Central memory CD8-positive, alpha-beta T cell (primary cell): ENCODE measurements around the gene STK24.

ENCODE experiments used
- ATAC-seq: fragments of 150-1000 bp; cut with Tn5 transposase; replicated peaks from 2 replicates; pipeline ENCODE4 v1.10.0; 2022; ENCODE audit warnings: mild to moderate bottlenecking, moderate FRiP score, moderate number of reproducible peaks; ENCODE audit not compliant: poor library complexity, severe bottlenecking; ENCODE audit errors: extremely low read depth
- DNase-seq, 2 donors: peaks; one replicate each; pipeline ENCODE4 v3.0.0; 2021; ENCODE audit warnings: low spot score in 2 of 2
- H3K27ac Mint-ChIP-seq: one replicate; pipeline ENCODE4 v1.8.0; 2022; ENCODE audit warnings: low read depth, mild to moderate bottlenecking, moderate library complexity, mixed read lengths
- H3K27me3 Mint-ChIP-seq: one replicate; pipeline ENCODE4 v1.8.0; 2022; ENCODE audit warnings: mixed read lengths
- H3K36me3 Mint-ChIP-seq: one replicate; pipeline ENCODE4 v1.8.0; 2022; ENCODE audit warnings: mild to moderate bottlenecking, moderate library complexity, mixed read lengths; ENCODE audit not compliant: insufficient read depth
- H3K4me1 Mint-ChIP-seq: one replicate; pipeline ENCODE4 v1.8.0; 2022; ENCODE audit warnings: mixed read lengths
- H3K4me3 Mint-ChIP-seq: one replicate; pipeline ENCODE4 v1.8.0; 2022; ENCODE audit warnings: mild to moderate bottlenecking, moderate library complexity, mixed read lengths
- H3K9me3 Mint-ChIP-seq: one replicate; pipeline ENCODE4 v1.8.0; 2022; ENCODE audit warnings: mixed read lengths

STK24 gene

DNA sequence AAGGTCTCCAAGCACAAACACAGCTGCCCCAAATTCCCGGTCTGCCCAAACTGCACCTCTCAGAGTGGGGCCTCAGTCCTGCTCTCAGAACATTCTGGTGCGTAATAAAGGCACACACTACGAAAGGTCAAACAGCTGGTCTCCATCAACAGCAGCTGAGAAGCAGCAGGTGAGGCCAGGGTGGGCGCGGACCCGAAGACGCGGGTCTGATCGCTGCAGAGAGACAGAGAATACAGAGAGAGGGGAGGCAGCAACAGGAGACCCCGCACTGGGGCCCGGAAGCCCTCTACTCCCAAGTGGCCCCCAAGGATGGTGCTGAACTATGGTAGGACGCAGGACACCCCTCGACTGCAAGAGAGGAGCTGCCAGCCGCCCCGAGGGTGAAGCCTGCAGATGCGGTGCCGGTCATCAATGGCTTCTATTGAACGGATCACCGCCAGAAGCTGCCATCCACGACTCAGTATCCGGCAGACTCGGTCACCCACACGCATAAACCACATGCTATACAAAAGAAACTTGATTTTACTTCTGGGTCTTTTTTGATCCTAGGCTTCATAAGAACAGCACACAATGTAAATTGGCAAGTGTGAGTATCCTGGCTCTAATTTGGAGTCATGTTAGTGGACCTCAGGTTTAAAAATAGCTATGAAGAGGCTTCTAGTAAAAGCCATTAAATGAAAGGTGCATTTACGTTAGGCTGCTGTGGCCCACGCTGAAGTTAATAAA is 33.4 kb downstream of the STK24 start:
- Mint-ChIP-seq H3K4me3 (peak overlapping the region; percentile 60), H3K36me3 (peaks cover 25% of the 10 kb centered on the region)

DNA sequence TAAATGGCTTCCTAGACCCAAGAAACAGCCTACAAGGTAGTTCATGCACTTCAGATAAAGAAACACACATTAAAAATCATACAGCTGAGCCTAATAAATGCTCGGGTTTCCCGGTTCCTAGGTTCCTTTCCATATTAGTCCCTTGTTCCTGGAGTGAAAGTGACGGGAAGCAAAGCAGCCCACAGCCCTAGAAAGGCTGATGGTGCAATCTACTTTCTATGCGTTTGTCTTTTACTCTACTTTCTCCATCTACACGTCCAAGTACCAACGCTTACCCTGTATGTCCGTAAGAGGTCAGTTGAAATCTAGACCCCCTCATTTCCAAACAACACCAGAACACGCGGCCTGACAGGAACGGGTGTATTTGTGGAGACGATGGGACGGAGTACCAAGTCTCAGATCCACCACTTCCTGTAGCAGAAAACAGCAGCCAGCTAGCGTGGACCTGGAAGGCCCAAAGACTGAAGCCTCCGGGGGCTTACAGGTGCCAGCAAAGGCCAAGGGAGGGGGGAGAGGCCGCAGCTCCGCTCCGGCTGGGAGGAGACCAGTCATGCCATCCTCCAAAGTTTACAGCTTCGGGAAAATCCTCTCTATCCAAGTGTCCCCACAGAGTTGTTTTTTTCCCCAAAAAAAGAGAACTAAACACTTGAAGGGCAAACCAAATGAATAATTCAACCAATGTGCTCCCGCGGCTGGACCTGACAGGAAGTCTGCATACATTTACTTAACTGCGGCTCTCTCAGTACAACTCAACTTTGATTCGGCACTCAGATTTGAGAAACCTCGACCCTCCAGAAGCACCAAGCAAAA is 34.1 kb downstream of the STK24 start:
- Mint-ChIP-seq H3K9me3 (no peaks in the 10 kb centered on the region), H3K27me3 (no peaks in the 10 kb centered on the region), H3K4me1 (peaks cover 88% of the 10 kb centered on the region), H3K4me3 (peak overlapping the region; percentile 60), H3K36me3 (peaks cover 29% of the 10 kb centered on the region), H3K27ac (peak overlapping the region; percentile 59)
- DNase-seq (no peak), ATAC-seq (peak; percentile 46)

More for the DNA sequence above, 33.4 kb downstream of the STK24 start:
- peak overlapping the region; percentile 59 for H3K27ac Mint-ChIP-seq
- ATAC-seq (peak; percentile 19), DNase-seq (no peak)
- peaks cover 88% of the 10 kb centered on the region for H3K4me1 Mint-ChIP-seq
- H3K27me3 Mint-ChIP-seq, result no peaks in the 10 kb centered on the region
- no peaks in the 10 kb centered on the region for H3K9me3 Mint-ChIP-seq

DNA sequence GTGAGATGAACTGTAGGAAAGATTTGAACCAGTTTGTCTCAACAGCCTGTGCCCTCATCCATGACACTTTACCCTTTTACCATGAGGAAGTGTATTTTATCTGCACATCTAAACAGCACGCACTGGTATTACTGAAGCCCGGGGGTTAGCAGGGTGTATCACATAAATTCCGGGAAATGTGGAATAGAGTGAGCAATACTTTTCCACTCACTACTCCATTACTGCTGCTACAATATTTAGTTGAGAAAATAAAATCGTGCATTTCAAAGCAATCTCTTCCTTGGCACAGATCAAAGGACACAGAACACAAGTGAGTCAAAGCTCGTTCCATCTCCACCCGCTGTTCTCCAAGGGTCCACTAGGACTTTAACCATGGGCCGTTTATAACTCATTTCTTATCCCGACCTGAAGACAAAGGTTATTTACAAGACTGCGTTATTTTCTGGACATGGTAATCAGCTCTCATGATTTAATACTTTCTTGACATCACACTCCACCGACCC is 35.2 kb downstream of the STK24 start:
- Mint-ChIP-seq H3K36me3 (peaks cover 27% of the 10 kb centered on the region), H3K9me3 (no peaks in the 10 kb centered on the region), H3K4me3 (peak overlapping the region; percentile 60), H3K27me3 (no peaks in the 10 kb centered on the region), H3K4me1 (peaks cover 91% of the 10 kb centered on the region), H3K27ac (peak overlapping the region; percentile 59)
- DNase-seq, result no peak
- no peak for ATAC-seq

DNA sequence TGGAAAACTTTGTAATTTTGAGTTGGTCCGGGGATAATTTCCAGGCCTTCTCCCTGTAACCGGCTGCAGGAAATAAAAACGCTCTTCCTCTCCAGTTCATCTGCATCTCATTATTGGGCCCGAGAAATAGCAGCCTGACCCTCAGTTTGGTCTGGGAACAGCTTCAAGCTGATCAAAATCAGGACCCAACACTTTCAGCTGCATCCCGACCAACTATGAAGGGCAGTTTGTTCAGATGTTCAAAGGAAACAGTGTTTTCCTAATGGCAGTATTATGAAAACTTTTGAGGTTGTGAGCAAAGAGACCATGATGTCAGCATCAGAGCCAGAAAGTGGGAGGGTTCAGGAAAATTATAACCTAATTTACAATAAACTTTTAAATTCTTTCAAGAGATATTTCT is 35.7 kb downstream of the STK24 start:
- ATAC-seq (no peak), DNase-seq (no peak)
- Mint-ChIP-seq H3K27ac (no peak overlapping the region), H3K4me1 (peaks cover 91% of the 10 kb centered on the region), H3K27me3 (no peaks in the 10 kb centered on the region), H3K4me3 (no peak overlapping the region), H3K9me3 (no peaks in the 10 kb centered on the region), H3K36me3 (peaks cover 26% of the 10 kb centered on the region)

DNA sequence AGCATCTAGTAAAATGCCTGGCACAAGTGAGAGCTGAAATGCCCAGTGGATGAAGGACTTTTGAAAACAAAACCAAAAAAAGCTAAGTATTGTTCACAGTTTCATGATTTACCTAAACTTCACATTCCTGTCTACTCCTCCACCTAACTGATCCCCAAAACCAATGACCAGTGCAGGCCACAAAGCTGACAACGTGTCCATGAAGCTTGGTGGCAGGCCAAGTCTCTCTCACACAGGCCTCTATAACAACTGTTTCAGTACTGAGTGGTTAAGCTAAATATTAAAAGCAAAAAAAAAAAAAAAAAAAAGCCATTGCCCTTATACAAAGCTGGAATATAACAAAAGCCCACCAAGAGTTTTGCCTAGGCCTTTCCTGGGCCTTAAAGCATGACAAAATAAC is 36.4 kb downstream of the STK24 start:
- Mint-ChIP-seq H3K4me1 (peaks cover 92% of the 10 kb centered on the region), H3K36me3 (peaks cover 26% of the 10 kb centered on the region), H3K27me3 (no peaks in the 10 kb centered on the region), H3K9me3 (no peaks in the 10 kb centered on the region), H3K4me3 (peak overlapping the region; percentile 11), H3K27ac (no peak overlapping the region)
- DNase-seq, result no peak
- ATAC-seq, result no peak

DNA sequence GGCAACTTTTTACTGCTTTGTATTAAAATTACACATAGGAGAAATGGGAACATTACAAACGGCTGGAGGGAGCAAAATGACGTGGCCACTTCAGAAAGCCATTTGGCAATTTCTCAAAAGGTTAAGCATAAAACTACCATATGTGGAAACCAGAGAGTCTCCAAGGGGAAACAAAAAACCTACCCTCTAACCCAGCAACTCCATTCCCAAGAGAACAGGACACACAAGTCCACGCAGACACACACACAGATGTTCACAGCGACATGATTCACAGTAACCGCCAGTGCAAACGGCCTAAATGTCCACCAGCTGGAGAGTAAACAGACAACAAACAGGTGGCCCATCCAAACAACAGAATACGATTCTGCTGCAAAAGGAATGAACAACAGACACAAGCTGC is 37.2 kb downstream of the STK24 start:
- Mint-ChIP-seq H3K4me3 (peak overlapping the region; percentile 11), H3K27me3 (no peaks in the 10 kb centered on the region), H3K27ac (no peak overlapping the region), H3K9me3 (no peaks in the 10 kb centered on the region), H3K4me1 (peaks cover 94% of the 10 kb centered on the region), H3K36me3 (peaks cover 32% of the 10 kb centered on the region)
- DNase-seq (no peak), ATAC-seq (no peak)

DNA sequence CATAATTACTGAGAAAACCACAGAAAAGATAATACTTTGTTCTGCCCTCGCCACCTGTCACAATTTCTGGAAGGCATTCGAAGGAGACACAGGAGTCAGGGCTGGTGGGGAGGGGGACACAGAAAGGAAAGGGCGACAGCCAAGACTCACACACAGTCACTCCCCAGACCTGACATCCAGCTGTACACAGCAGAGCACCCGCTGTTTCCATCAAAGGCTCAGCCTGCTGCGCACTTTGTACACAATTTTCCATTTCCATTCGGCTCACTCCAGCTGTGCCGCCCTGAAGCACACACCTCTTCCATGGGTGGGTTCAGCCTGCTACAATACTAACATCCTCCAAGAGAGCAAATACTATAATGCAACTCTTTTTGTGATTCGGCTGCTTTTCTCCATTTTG is 38.0 kb downstream of the STK24 start:
- peaks cover 35% of the 10 kb centered on the region for H3K36me3 Mint-ChIP-seq
- H3K4me1 Mint-ChIP-seq, result peaks cover 94% of the 10 kb centered on the region
- ATAC-seq (no peak), DNase-seq (no peak)
- no peaks in the 10 kb centered on the region for H3K9me3 Mint-ChIP-seq
- no peaks in the 10 kb centered on the region for H3K27me3 Mint-ChIP-seq
- peak overlapping the region; percentile 87 for H3K27ac Mint-ChIP-seq
- peak overlapping the region; percentile 21 for H3K4me3 Mint-ChIP-seq

DNA sequence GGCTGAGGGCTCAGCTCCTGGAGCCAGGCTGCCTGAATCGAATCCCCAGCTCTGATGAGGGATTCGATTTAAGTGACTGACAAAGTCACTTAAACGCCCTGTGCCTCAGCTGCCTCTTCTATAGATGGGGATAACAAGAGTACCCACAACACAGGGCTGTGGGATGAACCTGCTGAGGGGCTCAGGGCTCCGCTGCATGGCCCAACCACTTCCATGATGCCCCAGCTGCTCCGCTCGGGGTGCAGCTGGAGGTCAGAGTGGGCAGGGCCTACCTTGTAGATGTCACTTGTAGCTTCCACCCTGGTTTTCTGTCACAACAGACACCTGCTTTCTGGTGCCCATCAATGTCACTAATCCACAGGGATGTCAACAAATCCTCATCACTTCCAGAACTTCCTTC is 39.2 kb downstream of the STK24 start:
- no peak for ATAC-seq
- Mint-ChIP-seq H3K36me3 (peaks cover 35% of the 10 kb centered on the region), H3K4me3 (no peak overlapping the region), H3K4me1 (peaks cover 91% of the 10 kb centered on the region), H3K27me3 (no peaks in the 10 kb centered on the region), H3K27ac (no peak overlapping the region), H3K9me3 (no peaks in the 10 kb centered on the region)
- DNase-seq, result no peak

DNA sequence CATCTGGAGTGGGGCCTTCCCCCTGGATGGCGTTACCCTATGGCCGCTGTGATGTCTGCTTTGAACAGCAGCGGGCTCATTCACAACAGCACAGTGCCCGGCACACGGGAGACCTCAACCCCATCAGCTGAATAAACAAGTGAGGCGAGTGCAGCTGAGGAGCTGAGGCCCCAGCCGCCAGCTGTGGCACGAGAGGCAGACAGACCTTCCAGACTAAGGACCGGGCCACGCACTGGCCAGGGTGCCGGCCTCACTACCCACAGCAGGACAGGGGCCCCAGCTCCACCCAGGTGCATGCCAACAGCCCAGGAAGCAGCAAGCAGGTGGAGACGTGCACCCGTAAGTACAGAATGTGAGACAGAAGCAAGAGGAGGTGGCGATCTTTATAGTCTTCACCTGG is 39.6 kb downstream of the STK24 start:
- DNase-seq (no peak), ATAC-seq (no peak)
- Mint-ChIP-seq H3K27me3 (no peaks in the 10 kb centered on the region), H3K4me1 (peaks cover 91% of the 10 kb centered on the region), H3K9me3 (no peaks in the 10 kb centered on the region), H3K27ac (peak overlapping the region; percentile 78), H3K36me3 (peaks cover 32% of the 10 kb centered on the region), H3K4me3 (peak overlapping the region; percentile 49)

DNA sequence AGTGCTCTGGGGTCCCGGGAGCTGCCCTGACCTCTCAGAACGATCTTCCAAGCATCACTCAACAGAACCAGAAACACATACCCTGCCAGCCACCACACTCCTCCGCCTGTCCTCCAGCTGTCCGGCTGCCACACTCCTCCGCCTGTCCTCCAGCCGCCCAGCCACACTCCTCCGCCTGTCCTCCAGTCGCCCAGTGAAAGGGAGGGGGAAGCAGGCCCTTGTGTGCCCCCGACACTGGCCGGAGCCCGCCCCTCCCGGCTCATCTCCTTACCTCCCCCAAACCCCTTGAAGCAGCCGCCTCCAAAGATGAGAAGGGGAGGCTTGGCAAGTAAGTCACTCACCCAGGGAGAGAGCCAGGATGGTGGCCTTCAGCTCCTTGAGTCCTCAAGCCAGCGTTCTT is 40.2 kb downstream of the STK24 start:
- no peaks in the 10 kb centered on the region for H3K9me3 Mint-ChIP-seq
- ATAC-seq (no peak), DNase-seq (no peak)
- no peaks in the 10 kb centered on the region for H3K27me3 Mint-ChIP-seq
- peaks cover 33% of the 10 kb centered on the region for H3K36me3 Mint-ChIP-seq
- H3K27ac Mint-ChIP-seq, result peak overlapping the region; percentile 78
- H3K4me3 Mint-ChIP-seq, result peak overlapping the region; percentile 49
- H3K4me1 Mint-ChIP-seq, result peaks cover 90% of the 10 kb centered on the region

DNA sequence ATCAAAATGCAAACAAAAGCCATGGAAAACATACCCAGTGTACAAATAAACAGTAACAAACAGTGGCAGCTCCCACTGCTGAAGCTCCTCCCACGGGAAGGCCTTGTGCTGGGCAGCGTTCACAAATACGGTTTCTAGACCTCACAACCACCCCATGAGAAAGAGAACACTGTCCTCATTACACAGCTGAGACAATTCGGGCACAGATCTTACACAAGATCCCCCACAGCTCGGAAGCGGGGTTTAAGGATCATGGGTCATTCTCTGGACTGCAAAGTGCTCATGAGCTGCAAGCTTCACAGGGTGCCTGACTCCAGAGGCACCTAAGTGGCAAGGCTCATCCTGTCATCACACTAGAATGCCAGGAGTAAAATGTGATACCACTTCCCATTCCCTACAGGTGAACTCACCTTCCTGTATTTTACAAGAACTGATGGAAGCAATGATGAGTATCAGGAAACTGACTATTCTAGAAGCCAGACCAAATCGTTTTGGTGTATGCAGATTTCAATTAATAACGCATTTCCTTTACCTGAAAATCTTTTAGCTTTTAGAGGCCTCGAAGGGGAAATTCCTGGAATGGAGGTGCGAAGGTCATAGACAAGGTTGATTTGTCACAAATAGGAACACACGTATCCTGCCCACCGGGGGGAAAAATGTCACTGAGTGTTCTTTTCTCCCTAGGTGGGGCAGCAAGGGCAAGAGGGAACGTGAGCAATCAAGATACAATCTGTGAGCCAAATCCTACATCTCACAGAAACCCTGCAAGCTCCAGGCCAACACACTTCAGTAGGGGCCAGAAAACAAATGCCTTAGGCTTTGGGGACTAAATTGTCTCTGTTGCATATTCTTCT is 41.2 kb downstream of the STK24 start:
- ATAC-seq, result no peak
- peak overlapping the region; percentile 78 for H3K27ac Mint-ChIP-seq

DNA sequence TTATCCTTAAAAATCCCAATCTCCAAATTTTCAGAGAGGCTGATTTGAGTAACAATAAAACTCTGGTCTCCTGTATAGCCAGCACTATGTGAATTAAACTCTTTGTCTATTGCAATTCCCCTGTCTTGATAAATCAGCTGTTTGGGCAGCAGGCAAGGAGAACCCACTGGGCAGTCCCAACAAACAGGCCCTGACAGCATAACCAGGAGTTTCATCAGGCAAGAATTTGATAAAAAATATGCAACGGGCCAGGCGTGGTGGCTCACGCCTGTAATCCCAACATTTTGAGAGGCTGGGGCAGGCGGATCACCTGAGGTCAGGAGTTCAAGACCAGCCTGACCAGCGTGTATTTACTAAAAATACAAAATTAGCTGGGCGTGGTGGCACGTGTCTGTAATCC is 42.1 kb downstream of the STK24 start:
- Mint-ChIP-seq H3K27ac (no peak overlapping the region), H3K4me3 (peak overlapping the region; percentile 7), H3K27me3 (no peaks in the 10 kb centered on the region), H3K4me1 (peaks cover 93% of the 10 kb centered on the region), H3K36me3 (peaks cover 31% of the 10 kb centered on the region), H3K9me3 (no peaks in the 10 kb centered on the region)
- ATAC-seq, result no peak
- DNase-seq, result no peak

More for the DNA sequence above, 41.2 kb downstream of the STK24 start:
- H3K27me3 Mint-ChIP-seq, result no peaks in the 10 kb centered on the region
- no peaks in the 10 kb centered on the region for H3K9me3 Mint-ChIP-seq
- H3K4me3 Mint-ChIP-seq, result no peak overlapping the region
- peaks cover 33% of the 10 kb centered on the region for H3K36me3 Mint-ChIP-seq
- peaks cover 91% of the 10 kb centered on the region for H3K4me1 Mint-ChIP-seq
- no peak for DNase-seq
